Measurements from ENCODE around the gene FBXO8.

FBXO8 gene

DNA sequence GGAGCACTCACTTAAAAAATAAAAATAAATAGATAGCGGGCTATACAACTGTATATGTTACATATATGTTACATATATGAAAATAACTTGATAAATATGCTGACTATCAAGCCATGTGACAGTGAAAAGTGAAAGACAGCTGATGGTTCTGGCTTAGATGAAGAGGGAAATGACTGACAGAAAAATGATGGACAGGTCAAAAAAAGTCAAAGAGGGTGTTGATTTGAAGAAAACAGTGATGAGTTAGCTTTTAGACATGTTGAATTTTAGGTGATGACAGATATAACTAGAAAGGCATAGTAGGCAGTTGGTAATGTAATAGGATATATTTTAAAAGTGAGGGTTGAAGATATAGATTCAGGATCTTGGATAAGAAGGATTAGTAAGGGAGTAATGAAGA is 37.8 kb downstream of the FBXO8 start:
- DNase-seq (ENCODE audit: low spot score), result no peak

DNA sequence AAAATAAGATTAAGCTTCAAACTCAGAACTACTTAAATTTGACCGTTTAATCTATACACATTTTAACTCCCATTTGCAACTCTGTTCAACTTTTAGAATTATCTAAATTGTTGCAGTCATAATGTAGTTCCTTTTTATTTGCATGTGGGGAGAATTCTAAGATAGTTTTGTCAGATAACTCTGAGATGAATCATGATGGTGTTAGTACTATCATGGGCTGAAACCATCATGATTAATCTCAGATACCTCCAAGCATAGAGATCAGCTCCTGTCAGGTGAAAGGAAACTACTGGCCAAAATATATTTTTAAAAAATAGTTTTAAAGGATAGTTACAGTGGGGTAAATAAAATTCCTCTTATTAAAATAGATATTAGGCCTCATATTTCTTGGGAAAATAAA is 39.0 kb downstream of the FBXO8 start:
- DNase-seq (ENCODE audit: low spot score), result no peak

DNA sequence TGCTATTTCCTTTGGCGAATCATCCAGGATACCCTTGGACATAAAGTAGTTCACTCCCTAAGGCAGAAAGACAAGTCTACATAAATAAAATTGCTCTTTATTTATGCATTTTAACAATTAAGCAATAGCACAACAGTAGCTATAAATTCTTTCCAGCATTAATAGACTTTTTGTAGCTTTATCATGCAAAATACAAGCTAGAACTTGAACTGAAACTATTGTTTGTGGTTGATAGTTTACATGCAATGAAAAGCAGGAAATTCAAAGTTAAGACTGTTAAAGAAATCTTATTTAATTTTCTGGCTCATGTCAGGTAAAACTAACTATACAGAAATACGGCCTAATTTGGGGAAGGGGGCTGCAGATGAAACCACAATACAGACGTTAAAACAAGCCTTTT is 42.3 kb downstream of the FBXO8 start:
- no peak for DNase-seq (ENCODE audit: low spot score)

DNA sequence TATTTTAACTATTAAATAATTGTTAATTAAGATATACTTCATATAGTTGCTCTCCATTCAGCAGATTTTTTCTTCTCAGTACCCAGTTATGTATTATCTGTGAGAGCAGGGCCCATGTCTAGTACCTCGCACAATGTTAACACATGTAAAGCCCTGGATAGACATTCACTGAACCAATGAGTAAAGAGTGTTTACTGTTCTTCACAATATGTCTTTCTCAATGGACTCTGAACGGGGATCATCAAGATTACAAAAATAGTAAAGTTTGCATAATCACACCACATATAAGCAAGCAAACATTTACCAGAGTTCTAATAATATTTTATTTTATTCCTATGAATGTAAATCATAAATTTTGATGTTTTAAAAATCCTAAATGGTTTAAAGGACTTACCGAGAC is 47.1 kb downstream of the FBXO8 start:
- no peak for DNase-seq (ENCODE audit: low spot score)

DNA sequence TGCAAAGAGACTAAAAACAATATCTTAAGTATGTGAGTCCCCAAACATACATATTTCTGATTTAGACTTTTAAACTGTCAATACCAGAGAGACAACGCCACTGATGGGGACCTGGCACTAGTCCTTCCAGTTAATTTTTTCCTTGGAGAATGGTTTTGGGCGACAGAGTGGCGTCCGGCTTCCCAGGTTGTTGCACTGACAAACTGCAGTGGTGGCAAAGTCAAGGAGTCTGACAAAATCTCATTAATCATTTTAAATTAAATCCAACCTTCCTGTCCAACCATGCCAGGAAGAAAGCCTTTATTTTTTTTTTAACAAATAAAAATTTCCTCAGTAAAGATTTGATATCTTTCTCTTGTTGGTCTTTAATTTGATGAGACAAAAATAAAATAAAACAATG is 52.8 kb downstream of the FBXO8 start:
- DNase-seq (ENCODE audit: low spot score), result no peak

DNA sequence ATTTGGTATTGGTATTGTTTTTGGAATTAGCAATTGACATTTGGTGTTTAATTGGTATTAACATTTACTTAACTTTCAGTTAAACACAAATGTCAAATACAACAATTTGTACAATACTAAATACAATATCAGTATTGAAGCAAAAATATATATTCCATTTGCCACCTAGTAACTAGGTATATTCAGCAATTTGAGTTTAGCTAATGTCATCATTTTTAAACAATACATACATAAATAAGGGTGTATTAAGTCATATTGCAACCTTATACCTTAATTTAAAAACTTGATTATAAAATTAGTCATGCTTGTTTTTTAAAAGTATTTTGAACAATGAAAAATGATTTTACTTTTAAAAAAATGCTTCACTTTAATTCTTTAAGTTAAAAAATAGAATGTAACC is 53.3 kb downstream of the FBXO8 start:
- no peak for DNase-seq (ENCODE audit: low spot score)

DNA sequence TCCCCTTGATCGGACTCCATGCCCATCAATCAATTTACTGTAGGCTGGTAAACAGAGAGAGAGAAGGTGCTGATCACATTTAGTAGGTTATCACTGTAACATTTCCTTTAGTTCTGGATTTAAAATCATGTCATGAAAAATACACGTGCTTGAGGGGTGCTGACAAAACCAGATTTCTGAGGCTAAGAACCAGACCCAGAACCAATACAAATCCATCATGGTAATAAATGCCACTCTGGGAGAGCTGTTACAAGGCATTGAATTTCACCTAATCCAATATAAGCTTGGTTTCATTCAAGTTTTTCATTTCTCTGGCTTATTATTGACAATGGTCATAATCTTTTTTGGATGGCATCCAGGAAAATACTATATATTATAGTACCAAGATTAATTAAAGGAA is 54.5 kb downstream of the FBXO8 start:
- no peak for DNase-seq (ENCODE audit: low spot score)

DNA sequence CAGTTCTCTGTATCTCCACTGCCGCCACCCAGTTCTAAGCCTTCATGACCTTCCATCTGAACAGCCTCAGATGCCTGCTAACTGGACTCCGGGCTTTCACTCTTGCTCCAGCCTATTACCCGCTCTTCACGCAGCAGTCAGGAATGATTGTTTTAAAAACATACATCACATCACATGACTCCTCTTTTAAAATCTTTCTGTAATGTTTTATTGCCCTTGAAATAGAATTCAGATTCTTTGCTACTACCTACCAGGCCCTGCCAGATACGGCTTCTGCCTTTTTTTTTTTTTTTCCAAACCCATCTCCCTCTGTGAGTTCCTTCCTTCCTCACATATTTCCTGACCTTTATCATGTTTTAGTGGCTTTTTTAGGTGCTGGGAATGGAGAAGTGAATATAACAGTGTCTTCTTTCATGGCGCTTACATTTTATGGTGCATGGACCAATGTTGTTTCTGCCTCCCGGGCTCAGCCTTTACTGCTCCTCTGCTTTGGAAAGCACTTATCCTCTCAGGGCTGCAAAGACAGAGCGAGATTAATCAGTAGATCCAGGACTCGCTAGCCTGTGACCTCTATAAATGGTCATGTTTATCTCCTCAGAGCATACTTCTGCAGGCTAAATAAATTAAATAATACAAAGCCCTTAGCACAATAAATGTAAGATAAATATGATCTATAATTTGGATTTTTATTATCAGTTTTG is 58.0 kb downstream of the FBXO8 start:
- DNase-seq (ENCODE audit: low spot score), result no peak

DNA sequence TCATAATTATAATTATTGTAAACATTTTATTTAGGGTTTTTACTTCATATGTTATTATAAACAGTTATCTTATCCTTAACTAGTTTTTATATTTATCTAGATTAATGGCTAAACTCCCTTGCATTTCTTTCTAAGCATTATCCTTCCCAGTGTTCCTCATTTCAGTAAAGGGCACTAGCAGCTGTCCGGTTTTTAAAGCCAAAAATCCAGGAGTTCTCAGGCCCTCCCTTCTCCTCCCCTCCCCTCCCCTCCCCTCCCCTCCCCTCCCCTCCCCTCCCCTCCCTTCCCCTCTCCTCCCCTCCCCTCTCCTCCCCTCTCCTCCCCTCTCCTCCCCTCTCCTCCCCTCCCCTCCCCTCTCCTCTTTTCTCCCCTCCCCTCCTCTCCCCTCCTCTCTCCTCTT is 58.9 kb downstream of the FBXO8 start:
- no peak for DNase-seq (ENCODE audit: low spot score)

DNA sequence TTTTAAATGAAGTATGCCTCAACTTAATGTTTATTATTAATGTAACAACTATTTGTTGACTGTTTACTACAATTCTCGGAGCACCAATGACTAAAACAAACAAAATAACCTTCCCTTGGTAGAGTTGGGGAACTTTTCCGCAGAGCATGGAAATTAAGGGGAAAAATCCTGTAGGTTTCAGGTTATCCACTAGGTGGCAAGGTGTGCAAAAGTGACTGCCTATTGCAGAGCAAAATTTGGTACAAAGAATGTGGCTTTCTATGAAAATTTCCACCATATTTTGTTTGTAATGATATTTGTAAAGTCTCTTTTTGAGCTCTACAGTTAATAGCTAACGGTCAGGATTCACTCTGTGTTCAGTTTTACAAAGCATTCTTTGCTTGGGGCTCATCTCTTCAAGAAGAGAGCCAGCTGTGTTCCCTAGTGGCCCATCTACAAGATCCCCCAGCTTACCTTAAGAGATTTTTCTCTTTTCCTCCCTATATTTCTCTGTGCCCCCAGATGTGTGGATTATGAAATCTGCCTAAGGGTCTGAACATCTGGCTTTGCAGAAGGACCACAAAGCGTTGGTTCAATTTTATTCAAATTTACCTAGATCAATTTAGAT is 61.1 kb downstream of the FBXO8 start:
- DNase-seq (ENCODE audit: low spot score), result peak; percentile 39

DNA sequence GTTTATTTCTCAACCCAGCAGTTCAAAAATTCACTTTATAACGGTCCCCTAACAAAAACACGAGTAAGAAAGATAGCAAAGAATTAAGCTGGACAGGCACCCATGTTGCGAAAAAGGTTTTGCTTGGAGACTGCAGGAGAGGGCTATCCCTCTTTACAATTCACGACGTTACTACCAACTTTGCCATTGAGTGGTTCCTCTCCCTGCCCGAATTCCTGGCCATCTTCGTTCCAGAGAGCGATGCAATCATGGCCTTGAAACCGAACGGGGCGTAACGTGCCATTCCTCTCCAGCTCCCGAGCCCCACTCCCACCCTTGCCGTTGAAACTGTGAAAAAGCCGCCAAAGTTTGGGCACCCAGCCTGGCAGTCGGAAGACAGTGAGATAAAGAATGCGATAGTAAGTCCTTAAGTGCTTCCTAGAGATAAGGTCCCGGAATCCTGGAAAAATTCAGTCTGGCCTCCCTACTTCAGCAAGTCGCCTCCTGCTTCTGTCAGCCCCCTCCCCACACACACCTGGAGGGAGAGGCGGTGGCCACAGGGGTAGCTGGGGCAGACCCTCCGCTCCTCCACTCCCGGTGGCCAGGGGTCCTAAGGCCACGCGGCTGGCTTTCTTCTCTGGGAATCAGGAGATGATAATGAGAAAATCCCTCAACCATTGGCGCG is 65.2 kb downstream of the FBXO8 start:
- no peak for DNase-seq (ENCODE audit: low spot score)

DNA sequence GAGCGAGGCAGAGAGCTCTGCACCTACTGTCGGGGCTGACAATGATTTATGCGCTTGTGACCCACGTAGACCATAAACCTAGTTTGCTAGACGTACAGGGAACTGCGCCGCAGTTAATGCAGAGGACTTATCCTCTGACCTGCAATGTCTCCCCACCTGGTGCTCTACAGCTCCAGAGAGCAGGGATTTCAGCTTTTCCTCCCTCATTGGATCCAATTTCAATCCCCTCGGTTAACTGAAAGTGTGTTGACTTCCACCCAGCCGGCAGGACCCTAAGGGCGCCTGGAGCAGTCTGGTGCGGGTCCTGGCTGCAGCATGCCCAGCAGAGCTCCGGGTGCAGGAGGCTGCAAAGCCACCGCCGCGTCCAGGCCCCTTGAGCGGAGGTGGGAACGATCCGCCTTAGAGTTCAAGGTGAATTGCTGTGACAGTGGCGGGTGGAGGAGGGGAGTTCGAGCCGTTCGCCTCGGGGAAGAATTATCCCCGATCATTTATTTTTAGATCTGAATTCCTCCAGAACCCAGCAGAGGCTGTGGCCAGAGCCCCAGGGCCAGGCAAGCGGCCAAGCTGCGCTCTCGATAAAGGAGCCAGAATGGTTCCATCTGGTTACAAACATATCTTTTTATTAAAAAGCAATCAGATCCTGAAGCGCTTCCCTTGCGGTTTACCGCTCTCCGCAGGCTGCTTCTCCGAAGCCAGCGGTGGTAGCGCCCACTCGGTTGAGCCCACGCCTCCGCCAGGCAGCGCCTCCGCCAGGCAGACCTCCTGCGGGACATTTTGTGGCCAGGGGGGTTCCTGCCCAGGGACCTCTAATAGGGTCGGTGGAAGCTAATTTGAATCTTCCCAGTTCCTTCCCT is 66.0 kb downstream of the FBXO8 start:
- DNase-seq (ENCODE audit: low spot score), result no peak

DNA sequence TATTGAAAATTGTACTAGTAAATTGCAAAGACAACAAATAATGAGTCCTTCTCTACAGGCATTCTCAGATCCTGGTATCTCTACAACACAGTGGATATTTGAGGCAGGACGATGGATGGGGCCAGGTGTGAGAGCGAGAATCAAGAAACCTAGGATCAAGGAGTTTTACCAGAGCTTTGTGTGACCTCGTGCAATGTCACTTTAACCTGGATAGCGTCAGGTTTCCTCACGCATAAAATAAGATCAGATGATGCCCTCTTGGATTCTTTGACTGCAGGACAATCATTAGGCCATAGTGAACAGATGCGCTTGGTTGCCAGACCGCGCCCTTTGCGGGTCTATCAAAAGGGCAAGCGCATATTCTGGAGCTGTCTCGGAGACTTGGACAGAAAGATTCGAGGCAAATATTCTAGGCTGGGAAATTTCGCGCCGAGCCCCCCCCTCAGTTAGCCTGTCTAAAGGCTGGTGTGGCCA is 66.6 kb downstream of the FBXO8 start:
- no peak for DNase-seq (ENCODE audit: low spot score)

DNA sequence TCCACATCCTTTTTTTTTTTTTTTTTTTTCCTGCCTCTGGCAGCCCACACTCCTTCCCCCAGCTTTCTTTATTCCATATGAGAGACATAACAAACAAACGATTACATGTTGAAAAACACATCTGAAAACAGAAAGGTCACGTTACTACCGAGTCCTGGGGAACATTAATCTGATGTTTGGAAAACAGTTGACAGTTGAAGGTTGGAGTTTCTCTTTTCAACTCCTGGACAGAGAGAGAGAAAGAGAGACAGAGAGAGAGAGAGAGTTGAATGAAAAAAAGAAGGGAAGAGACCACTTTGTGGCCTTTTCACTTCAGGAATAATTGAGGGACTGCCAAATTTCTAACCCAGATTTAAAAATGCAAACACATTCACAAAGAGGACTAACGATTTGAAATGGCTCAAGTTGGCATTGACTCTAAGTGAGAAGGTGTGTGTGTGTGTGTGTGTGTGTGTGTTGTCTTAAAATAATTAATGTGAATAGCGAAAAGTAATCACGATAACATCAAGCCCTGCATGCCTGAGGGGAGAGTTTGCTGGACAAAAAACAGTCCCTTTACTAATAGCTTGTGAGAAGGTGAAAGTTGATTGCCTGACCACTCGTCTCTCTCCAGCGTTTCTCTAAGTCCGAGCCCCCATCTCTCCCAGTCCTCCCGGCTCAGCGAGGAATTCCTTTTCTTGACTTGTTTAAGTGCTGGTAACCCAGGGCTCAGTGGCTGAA is 67.3 kb downstream of the FBXO8 start:
- no peak for DNase-seq (ENCODE audit: low spot score)

DNA sequence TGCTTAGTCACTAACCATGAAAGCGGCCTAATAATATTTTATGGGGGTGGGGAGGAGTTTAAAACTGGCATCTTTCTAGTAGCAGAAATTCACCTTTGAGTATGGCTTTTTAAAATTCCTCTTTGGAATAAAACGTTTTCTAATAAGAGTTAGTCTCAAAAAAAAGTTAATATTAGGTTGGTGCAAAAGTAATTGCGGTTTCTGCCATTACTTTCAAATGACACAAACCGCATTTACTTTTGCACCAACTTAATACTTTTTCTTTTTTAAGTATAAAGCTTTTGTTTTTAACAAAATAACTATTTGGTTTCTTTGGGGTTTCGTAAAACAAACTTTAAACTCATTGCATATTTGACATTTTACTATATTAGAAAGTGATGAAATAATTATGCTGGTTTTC is 68.4 kb downstream of the FBXO8 start:
- DNase-seq (ENCODE audit: low spot score), result no peak

DNA sequence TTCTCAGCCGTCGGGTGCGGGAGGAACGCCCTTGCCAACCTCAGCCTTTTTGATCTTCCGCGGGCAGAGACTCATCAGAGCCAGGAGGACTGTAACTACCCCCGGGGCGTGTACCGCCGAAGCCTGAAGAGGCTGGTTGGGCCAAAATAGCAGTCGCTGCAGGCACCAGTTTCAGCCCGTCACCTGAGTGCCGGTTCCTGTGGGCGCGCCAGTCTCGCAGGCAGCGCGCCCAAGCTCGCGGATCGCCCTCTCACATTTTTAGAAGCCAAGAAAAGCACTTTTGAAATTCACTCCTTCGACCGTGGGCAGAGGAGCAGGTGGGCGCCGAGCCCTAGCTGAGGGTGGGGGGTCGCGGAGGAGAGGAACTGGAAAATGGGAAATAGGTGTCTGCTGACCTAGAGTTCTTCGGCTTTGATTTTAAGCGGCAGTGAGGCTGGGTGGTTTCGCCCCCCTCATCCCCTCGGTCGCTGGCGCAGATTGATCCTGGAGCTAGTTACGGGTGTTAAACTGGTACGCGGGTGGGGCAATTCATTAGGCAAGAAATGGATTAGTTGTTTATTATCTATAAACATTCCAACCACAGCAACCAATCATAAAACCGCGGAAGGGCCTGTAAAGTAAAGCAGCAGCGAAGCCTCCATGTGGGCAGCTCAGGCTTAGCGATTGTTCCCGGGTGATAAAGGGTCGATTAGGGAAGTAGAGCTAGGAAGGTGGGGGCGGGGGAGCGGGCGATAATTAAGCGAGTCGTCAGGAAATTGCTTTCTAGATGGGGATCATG is 69.2 kb downstream of the FBXO8 start:
- DNase-seq (ENCODE audit: low spot score), result no peak

DNA sequence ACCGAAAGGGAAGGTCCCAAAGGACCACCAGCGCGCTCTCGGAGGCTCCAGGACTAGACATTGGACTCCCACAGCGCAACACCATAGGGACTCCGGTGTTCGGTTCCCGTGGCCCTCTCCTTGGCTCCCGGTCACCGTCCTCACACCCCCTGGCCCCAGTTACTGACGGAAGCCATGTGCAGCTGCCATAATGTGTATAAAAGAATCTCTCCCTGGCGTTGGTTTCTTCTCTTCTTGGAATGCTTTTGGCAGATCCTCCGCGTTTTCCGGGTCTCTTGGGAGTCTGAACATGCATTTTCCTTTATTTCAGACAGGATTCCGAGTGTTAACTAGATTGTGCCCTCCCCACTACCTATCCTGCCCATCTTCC is 69.8 kb downstream of the FBXO8 start:
- no peak for DNase-seq (ENCODE audit: low spot score)

DNA sequence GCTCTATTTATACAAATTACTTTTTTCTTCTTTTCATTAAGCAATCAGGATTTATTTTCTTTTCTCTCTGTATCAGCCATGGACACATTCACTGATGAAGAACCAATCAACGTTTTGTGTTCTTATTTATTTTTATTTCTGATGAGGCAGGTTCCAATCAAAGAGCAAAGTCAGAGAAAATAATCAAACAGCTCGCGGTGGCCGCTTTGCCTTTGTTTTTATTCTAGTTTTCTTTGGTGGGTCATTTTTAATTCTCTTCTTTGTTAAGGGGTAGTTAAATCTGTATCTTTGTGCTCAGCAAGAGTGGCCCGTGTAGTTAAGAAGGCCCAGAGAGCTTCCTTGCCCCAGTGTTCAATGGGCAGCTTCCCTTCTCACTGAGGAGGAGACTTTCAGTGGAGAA is 71.4 kb downstream of the FBXO8 start:
- no peak for DNase-seq (ENCODE audit: low spot score)

DNA sequence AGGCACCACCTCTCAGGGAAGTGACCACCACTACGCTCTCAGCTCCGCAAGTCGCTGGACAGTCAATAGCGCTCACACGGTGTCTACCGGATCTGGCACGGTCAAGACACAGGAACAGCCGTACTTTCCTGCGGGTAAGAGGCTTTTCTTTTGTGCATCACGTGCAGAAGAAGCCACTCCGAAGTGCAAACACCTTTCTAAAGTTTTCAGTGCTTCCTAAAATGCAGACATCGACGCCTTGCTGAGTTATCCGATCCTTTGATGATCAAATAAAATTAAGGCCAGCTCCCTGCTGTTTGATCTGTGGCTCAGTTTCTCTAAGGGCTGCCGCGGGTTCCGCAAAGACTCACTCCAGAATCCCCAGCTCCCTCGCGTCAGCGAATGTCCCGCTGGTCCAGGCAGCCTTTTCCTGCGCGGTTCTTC is 71.8 kb downstream of the FBXO8 start:
- no peak for DNase-seq (ENCODE audit: low spot score)

DNA sequence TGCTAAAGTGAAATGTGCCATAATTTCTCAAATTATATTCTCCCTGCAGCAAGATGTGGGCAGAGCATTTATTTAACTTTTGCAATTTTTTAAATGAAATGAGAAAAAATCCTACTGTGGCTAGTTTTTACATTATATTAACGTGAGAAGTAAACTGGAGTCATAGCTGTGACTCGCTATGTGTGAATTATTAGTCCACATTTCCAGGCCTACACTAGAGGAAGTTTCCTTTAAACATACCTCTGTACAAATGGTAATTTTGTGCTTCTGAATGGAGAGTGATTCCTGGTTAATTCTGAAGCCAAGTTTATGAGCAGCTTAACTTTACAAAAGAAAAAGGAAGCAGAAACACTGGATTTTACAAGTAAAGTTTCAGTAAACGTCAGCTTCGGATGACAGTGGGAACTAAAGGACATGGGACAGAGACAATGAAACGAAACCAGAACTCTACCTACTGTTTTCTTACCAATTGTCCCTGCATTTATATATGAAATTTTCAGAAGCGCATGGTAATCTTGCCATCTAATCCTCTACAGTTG is 72.4 kb downstream of the FBXO8 start:
- DNase-seq (ENCODE audit: low spot score), result no peak

DNA sequence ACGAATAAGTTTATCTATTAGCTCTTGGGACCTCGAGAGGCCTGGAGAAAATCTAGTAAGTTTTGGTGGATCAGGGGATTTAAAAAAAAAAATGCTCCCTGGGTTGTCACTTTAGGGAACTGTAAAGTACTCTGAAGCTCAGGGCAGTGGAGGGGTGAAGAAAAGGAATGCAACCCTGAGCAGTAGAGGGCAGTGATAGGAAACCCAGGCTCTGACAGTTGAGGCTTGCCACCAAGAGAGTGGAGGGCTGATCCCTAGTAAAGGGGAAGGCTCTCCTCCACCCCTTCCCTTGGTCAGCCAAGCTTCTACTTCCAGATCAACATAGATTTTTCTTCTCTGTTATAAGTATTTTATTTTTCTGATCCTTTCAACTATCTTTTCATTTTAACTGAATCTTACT is 73.1 kb downstream of the FBXO8 start:
- no peak for DNase-seq (ENCODE audit: low spot score)
